NCI-H69 (cell line): Measurements from ENCODE around the gene KIAA0319L.

Source experiments
- DNase-seq: peaks from one replicate; lab custom pipeline; 2025; lab: John Stamatoyannopoulos, UW

KIAA0319L gene

DNA sequence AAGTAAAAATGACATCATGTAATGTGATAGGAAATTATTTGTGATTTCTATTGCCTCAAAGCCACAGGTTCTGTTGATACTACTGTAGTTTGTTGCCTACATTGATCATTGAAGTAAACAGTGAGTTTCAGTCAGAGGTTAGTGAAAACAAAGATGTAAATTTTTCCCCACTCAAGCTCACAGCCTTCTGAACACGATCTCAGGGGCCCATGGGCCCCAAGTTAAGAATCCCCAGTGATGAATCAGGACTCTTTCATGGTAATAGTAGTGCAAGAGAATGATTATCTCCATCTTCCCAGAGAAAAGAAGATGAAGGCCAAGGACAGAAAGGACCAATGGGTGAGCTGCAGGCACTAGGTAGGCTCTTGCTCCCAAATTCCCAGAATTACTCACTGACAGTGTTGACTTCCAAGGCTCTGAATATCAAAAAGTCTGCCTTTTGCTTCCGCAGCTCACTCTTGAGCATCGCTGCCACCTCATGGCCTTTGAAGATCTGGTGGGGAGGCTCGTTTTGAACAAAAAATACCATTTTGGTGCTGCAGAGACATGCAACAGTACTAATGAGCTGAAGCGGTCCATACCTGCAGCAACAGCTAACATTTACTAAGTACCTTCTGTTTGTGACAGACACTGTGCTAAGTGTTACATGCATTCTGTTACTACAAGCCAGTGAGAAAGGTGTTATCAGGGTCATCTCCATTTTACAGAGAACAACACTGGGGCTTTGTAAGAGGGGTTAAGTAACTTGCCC is 113.3 kb downstream of the KIAA0319L start:
- DNase-seq: peak; percentile 2

DNA sequence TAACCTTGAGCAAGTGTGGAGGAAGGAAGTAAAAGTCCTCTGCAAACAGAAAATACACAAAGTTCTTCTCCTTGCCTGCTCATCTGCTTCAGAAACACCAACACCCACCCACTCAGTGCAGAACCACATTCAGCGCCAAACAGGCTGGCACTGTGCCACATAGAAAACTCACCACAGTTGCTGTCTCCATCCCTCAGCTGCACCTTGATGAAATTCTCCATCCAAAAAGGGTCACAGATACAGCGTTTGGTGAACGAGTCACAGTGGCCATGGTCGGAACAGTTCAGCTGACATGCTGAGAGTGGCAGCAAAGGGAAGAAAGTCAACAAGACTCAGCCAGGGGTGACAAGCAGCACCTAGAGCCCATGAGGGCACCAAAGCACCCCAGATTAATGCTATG is 114.5 kb downstream of the KIAA0319L start:
- DNase-seq: no peak

DNA sequence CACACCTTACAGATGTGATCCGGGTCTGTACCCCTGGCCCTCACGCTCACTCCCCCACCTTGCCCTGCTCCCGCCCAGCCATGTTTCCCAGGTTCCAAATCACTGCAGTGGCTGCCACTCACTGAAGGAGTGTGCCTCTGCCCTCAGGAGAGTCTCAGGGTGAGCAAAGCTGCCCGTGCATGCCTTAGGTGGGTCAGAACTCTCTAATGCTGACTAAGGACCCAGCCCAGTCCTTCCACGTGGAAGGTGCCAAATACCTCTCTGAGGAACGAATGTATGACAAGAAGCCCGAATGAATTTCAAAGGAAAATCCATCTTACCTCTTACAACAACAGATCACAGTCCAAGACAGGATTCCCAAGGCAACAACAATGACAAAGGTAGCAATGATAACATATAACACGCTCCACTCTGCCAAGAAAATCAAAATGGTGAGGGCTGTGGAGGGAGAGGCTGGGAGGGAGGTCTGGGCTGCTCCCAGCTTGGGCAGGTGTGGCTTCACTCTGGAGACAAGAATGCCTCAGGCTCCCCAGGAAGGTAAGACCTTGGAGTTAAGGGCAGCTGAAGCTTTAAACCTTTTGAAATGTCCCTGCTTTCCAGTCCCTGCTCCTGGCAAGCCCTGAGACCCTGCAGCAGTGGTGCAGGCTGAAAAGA is 115.2 kb downstream of the KIAA0319L start:
- no peak for DNase-seq

DNA sequence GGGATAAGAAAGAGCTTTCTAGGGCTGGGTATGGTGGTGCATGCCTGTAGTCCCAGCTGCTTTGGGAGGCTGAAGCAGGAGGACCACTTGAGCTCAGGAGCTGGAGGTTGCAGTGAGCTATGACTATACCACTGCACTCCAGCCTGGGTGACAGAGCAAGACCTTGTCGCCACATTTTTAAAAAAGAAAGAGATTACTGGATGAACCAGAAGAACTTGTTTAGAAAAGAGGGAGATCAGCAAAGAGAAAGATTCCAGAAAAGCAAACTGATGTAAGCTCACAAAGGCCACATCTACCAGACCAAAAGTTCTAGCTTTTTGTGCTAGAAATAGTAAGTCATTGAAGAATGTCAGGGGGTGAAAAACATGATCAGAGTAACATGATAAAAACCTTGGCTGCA is 117.6 kb downstream of the KIAA0319L start:
- no peak for DNase-seq

DNA sequence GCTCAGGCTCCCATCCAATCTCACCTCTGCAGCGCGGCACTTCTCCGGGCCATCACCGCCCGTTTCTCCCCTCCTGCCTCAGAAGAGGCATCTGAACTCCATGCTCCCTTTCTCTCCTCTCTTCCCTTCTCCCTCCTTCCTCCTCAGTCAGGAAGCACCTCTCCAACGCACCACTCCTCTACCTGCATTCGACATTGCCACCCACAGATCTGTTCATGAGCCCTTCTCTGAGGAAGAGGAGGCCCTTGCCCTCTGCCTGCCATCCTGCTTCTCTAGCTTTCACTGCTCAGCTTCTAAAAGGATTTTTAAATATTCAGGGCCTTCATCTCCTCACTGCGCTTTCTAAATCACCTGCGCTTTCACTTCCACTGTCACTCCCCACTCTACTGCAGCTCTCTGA is 120.0 kb downstream of the KIAA0319L start:
- DNase-seq: no peak

DNA sequence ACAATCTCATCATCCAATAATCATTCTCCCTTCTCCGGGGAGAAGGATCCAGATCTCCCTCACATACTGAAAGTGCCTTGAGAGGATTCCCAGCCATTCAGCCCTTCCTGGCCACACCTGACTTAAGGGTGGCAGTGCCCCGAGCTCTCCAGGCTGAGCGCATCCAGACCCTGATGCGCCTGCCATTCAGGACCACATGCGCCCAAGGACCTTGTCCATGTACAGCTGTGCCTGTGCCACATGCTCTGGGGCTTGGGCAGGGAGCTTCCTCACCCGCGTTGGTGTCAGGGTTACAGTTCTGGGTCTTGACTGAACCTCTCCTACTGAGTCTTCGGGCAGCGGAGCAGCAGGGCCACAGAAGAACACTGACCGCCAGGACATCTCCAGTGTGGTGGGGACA is 121.1 kb downstream of the KIAA0319L start:
- DNase-seq: no peak

DNA sequence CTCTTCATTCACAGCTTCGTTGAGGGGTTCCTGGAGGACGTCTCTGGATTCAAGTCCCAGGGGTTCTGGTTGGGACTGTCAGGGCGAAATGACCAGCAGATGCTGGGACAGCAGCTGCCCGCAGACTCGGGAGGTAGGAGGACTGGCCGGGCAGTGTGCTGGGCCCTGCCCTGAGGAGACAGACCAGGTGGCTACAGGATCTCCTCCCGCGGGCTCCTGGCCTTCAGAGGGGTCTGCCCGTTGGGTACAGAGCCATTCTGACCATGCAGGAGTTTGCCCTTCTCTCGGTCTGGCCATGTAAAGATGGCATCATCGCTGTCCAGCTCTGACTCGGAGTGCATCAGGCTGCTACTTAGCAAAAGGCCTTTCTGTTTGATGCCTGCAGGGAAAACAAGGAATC is 122.5 kb downstream of the KIAA0319L start:
- no peak for DNase-seq

DNA sequence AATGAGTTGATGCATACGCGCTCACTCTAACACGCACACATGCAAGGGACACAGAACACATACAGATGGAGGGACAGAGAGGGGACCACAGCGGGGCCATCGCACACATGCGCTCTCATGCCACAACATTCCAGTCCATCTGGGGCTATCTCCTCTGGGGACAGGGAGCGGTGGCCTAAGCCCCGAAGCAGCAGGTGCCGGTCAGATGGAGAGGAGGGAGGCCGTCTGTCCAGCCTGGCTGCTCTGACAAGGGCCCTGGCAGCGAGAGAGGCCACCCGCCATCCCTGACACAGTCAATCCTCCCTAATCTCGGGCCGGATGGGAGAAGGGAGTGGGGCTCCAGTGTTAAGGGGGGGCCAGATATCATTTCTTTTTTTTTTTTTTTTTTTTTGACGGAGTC is 123.5 kb downstream of the KIAA0319L start:
- no peak for DNase-seq

DNA sequence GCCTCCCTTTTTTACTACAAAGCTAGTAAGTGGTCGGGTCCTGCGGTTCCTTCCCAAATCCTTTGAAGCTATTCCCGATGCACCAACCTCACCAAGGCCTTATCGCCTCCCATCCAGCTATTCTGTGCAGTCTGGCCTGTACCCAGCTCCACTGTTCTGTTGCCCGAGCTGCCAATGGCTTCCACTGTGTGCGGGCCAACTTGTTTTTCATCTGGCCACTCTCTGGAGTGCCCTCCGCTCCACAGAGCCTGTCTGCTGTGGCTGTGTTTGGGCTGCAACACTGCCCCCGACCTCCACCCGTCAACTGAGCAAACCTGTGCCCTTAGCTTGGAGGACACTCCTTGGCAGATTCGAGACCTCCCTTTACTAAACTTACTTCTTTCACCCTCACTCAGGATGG is 125.0 kb downstream of the KIAA0319L start:
- DNase-seq: no peak

DNA sequence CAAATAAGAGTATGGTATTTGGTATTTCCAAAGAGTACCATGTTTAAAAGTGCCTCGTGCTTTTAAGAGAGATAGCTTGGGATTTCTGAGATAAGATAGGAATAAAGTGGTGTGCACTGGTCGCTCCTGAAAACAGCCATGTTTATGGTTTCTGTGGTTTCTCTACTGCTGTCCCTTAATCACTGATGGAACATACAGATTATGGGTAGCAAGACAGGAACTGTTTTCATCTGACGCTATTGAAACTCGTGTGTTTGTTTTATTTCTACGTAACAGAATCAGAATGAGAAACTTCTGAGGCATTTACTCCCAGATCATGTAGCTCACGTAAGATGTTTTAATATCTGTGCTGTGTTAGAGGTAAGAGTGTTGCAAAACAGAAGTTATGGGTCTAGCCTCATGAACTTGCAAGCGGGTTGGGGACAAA is 126.0 kb downstream of the KIAA0319L start:
- no peak for DNase-seq

DNA sequence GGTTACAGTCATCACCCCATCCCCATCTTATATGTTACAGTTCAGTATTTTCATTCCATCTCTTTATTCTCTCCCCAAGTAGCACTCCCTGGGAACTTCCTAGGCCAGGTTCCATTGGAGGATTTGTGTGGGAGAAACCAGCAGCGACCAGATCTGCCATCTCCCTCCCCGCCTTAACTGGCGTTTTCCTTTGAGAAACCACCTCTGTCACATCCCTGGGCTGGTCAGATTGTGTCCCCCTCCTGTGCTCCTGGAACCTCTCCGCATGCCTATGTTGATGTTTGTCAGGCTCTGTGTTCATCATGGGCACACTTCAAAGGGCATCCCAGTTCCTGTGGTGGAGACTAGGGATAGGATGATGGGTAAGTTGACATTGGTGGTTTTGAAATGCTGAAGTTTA is 126.4 kb downstream of the KIAA0319L start:
- no peak for DNase-seq

DNA sequence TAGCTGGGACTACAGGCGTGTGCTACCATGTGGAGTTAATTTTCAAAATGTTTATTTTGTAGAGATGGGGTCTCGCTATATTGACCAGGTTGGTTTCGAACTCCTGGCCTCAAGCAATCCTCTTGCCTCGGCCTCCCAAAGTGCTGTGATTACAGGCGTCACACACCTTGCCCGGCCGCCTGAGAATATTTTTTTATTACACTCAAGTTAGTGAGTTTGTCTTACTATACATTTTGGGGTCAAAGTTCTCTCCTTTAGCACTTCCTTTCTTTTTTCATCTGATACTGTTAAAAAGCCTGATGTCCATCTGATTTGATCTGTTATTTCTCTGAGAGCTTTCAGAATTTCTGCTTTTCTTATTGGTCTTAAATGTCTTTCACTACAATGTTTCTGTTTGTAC is 128.8 kb downstream of the KIAA0319L start:
- no peak for DNase-seq

DNA sequence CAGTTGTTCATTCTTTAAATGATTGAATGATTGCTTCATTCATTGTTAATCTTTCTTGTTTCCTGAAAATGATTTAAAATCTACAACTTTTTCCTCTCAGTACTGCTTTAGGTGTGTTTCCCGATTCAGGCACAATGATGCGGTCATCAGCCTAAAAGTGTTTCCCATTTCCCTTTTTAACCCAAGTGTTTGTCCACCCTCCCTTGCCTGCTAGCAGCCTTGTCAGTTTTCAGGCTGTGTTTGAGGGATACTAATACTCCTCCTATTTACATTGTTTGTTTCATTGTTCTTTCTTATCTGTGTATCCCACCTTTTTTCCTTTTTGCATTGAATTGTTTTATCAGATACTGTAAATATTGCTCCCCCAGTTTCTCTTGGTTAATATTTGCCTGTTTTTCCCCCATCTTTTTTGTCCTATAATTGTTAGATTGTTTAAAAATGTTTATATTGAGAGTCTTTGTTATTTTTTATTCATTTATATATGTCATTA is 131.1 kb downstream of the KIAA0319L start:
- no peak for DNase-seq

DNA sequence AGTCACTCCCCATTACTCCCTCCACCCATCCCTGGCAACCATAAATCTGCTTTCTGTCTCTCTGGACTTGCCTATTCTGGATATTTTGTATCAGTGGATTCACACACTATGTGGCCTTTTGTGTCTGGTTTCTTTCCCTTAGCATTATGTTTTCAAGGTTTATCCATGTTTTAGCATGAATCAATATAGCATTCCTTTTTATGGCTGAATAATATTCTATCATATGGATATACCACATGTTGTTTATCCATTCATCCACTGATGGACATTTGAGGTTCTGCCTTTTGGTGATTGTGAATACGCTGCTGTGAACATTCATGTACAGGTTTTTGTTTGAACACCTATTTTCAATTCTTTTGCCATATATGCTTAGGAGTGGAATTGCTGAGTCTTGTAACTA is 148.3 kb downstream of the KIAA0319L start:
- no peak for DNase-seq

DNA sequence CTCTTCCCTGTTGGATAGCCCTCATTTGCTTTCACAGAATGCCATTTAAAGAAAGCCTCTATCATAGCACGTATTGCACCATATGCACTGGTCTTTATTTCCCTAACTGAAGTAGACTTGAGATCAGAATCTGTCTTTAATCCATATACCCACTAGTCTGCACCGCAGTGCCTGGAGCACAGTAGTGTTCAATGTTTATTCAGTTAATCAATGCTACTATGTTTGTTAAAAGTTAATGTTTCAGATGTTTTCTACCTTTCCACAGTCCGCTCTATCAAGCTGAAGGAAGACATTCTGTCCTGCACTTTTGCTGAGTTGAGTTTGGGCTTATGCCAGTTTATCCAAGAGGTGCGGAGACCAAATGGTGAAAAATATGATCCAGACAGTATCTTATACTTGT is 149.5 kb downstream of the KIAA0319L start:
- DNase-seq: no peak

DNA sequence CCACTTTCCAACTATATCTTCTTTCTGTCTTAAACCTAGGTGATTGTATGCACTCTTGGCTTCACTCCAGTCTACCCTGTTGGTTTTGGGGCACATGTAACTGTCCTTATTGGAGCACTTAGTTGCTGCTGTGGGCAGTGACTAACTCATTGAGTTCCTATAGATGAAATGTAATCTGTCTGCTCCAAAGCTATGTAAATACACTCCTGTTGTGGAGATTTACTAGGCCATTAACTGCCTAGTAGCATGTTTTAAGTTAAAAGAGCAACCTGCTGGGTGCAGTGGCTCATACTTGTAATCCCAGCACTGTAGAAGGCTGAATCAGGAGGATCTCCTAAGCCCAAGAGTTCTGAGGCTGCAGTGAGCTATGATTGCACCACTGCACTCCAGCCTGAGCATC is 151.1 kb downstream of the KIAA0319L start:
- DNase-seq: peak; percentile 41

DNA sequence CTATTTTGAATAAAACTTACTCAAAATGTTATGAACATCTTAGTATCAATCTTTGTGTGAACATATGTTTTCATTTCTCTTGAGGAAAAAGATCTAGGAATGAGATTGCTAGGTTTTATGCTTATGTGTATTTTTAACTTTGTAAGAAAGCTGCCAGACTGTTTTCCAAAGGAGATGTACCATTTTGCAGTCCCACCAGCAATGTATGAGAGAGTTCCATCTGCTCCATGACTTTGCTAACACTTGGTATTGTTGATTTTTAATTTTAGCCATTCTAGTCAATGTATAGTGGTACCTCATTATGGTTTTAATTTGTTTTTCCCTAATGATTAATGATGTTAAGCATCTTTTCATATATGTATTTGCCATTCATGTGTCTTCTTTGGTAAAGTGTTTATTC is 156.2 kb downstream of the KIAA0319L start:
- no peak for DNase-seq

DNA sequence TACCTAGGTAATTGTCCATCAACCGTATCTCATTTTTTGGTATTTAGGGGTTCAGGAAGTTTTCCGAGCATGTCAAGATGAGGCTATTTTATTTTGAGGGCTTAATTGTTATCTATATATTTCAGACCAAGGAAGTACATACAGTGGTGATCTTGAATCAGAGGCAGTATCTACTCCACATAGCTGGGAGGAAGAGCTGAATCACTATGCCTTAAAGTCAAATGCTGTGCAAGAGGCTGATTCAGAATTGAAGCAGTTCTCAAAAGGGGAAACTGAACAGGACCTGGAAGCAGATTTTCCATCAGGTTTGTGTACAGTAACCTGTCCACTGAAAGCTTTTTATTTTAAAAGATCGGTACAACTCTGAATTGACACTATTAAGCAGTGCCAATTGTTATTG is 158.5 kb downstream of the KIAA0319L start:
- DNase-seq: no peak

DNA sequence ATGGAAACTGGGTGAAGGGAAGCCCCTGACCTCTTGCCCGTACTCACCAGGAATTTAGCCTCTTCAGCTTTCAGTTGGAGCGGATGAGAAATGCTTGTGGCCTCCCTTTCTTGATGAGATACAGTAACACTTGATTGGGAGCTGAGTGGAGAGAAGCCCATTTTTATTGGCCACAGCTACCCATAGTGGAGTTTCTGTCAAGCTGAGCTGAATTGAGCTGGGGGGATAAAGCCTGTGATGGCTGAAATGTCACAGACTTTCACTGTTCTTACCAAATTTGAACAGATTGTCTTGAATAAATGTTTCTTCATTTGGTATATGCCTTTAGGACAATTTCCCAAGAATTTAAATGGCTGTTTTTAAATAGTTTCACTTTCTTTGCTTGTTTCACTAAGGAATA is 162.8 kb downstream of the KIAA0319L start:
- DNase-seq: no peak

DNA sequence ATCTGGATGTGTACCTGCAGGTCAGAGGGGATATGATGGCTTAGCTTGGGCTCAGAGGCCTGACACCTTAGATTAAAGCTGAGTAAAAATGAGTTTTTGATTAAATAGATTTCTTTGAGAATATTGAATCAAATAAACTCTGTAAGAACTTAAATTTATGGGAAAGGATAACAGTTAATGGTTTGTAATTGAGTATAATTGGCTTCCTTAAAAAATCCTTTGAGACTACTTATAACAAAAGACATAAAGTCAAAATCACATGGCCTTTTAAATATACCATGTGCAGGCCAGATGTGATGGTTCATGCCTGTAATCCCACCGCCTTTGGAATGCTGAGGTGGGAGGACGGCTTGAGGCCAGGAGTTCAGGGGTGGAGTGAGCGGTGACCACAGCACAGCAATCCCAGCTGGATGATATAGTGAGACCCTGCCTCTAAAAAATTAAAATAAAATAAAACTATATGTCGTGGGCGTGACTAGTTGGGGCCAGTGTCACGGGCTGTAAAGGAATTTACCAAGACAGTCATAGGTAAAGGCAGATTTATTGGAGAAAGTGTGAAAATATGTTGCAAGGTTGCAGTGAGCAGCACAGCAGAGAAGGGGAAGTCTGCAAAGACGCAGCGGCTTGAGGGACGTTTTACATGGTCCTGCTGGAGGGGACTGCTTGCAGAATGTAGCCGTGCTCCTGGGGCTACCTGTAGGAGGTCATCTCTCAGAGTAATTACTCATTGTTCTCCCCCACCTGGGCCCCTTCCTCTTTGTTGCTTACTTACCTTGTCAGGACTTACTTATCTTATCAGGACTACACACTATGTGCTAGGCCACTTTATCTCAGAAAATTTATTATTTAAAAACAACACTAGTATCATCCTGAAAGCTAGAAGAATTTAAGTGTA is 166.4 kb downstream of the KIAA0319L start:
- DNase-seq: no peak

DNA sequence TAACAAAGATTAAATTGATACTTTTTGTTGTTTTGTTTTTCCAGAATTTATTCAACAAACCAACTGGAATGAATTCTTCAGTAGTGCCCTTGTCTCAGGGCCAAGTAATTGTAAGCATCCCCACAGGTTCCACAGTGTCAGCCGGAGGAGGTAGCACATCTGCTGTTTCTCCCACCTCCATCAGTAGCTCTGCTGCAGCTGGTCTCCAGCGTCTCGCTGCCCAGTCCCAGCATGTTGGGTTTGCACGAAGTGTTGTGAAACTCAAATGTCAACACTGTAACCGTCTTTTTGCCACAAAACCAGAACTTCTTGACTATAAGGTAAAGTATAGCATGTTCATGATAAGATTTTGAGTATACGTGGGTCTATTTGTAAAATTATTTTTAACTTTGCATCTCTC is 170.2 kb downstream of the KIAA0319L start:
- DNase-seq: no peak

DNA sequence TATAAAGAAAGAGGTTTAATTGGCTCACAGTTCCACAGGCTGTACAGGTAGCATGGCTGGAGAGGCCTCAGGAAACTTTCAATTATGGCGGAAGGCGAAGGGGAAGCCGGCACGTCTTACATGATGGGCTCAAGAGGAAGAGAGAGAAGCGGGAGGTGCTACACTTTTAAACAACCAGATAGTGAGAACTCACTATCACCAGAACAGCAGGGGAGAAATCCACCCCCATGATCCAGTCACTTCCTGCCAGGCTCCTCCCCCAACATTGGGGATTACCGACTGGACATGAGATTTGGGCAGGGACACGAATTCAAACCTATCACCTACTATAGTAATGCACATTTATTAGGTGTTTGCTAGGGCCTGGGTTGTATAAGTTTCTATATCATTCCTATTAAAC is 170.9 kb downstream of the KIAA0319L start:
- DNase-seq: no peak
